Esophagus muscularis mucosa (tissue), 4 donors: ENCODE results near the gene VPS13D. TPM values are rescaled to one million over a fixed set of nuclear protein-coding genes. Genes with fewer than 3 reads are reported as not detected.

Experiments
- DNase-seq: peaks from one replicate; pipeline ENCODE4 v3.0.0-alpha.2; 2017; ENCODE audit errors: extremely low spot score
- H3K27ac ChIP-seq, 4 donors: fragments of 200-600 bp; sonication (generic); replicated peaks in 1 of 4; 1 replicate in 3 of 4; 2 replicates in 1 of 4; pipeline ENCODE4 v1.5.1; 2016 to 2019; ENCODE audit warnings: mild to moderate bottlenecking in 1 of 4
- H3K27me3 ChIP-seq, 4 donors: fragments of 200-600 bp; sonication (generic); one replicate each; pipeline versions ENCODE4 v1.5.1 to v1.6.0; 2016 to 2019
- H3K36me3 ChIP-seq, 4 donors: fragments of 200-600 bp; sonication (generic); one replicate each; pipeline ENCODE4 v1.5.1; 2016 to 2019
- H3K4me1 ChIP-seq, 4 donors: fragments of 200-600 bp; sonication (generic); one replicate each; pipeline ENCODE4 v1.5.1; 2016 to 2019
- H3K4me3 ChIP-seq, 4 donors: fragments of 200-600 bp; sonication (generic); 1 replicate in 2 of 4; 2 replicates in 2 of 4; pipeline ENCODE4 v1.5.1; 2016 to 2019; ENCODE audit warnings: mild to moderate bottlenecking in 4 of 4, moderate library complexity in 1 of 4
- H3K9me3 ChIP-seq, 4 donors: fragments of 200-600 bp; sonication (generic); 1 replicate in 3 of 4; 2 replicates in 1 of 4; pipeline ENCODE4 v1.5.1; 2016 to 2019
- CTCF ChIP-seq, 3 experiments: fragments of 200-600 bp in 2 of 3; fragments of 450-650 bp in 1 of 3; sonication (generic) in 2 of 3; IDR thresholded peaks; one replicate each; pipeline ENCODE4 v1.5.1; 2017 to 2019; ENCODE audit warnings: antibody characterized with exemption in 3 of 3, mild to moderate bottlenecking in 2 of 3, moderate library complexity in 1 of 3
- EP300 ChIP-seq: sonication (generic); formaldehyde crosslinking; IDR thresholded peaks from one replicate; pipeline ENCODE4 v1.6.1; 2017; ENCODE audit warnings: antibody characterized with exemption
- POLR2A ChIP-seq: fragments of 450-650 bp; IDR thresholded peaks from one replicate; pipeline ENCODE4 v1.6.1; 2017; ENCODE audit warnings: antibody characterized with exemption, moderate library complexity, mild to moderate bottlenecking, low read depth
- POLR2AphosphoS5 ChIP-seq, 2 donors: sonication (generic); formaldehyde crosslinking; IDR thresholded peaks; one replicate each; pipeline ENCODE4 v1.6.1; 2017; ENCODE audit warnings: antibody characterized with exemption in 2 of 2
- whole genome bisulfite sequencing: methylation state at CpG from one replicate; pipeline ENCODE4 v1.1.5; 2018; 5-methylcytosine and 5-hydroxymethylcytosine counted together
- intact Hi-C: fragments of 100-400 bp; cut with DNase I; formaldehyde crosslinking; loops from one replicate; pipeline ENCODE4 v1.15.1; 2023
- total RNA-seq, 4 donors: library from RNA; depleted of rRNA; stranded (reverse); fragments of >200 nt; gene quantifications; one replicate each; pipeline versions ENCODE4 v1.1.0 to v1.2.1, GENCODE V29; 2016

Gene VPS13D
- total RNA-seq, 4 donors from 2014 or later: 67.8 to 93.3 (median 85.4) TPM

GRCh38 chr1:12528021-12528852 lies 298.4 kb downstream of the VPS13D start:
- Histone ChIP-seq H3K27ac (peak overlapping the region in 1 of 4 donors; percentile 27), H3K27me3 (no peaks in the 10 kb centered on the region), H3K4me1 (peaks cover 0 to 21% (median 13%) of the 10 kb centered on the region in 4 donors), H3K4me3 (no peak overlapping the region), H3K9me3 (no peaks in the 10 kb centered on the region), H3K36me3 (no peaks in the 10 kb centered on the region)
- TF ChIP-seq POLR2AphosphoS5 (IDR thresholded peaks at IDR 0.05) (peak in 1 of 2 donors; percentile 20), EP300 (no peak), POLR2A (no peak)
- no peak for DNase-seq
- WGBS: 91% methylated on average over 12 of the region's 24 CpGs
- intact Hi-C loops: no loop called here

GRCh38 chr1:12529640-12530174 lies 299.9 kb downstream of the VPS13D start:
- TF ChIP-seq CTCF (IDR thresholded peaks at IDR 0.05): no peak
- no peak for TF ChIP-seq POLR2AphosphoS5 (IDR thresholded peaks at IDR 0.05)
- TF ChIP-seq POLR2A: no peak
- TF ChIP-seq EP300: no peak
- DNase-seq: no peak
- H3K27ac ChIP-seq: no peak overlapping the region
- H3K27me3 ChIP-seq: no peaks in the 10 kb centered on the region
- H3K4me3 ChIP-seq: no peak overlapping the region
- no peaks in the 10 kb centered on the region for H3K9me3 ChIP-seq
- no peaks in the 10 kb centered on the region for H3K36me3 ChIP-seq
- peaks cover 0 to 21% (median 13%) of the 10 kb centered on the region in 4 donors for H3K4me1 ChIP-seq
- WGBS: 100% methylated on average over 3 of the region's 3 CpGs
- intact Hi-C loops: no loop called here

GRCh38 chr1:12530462-12531178 lies 300.8 kb downstream of the VPS13D start:
- Histone ChIP-seq H3K36me3 (no peaks in the 10 kb centered on the region), H3K4me1 (peaks cover 0 to 15% (median 8%) of the 10 kb centered on the region in 4 donors), H3K4me3 (no peak overlapping the region), H3K27me3 (no peaks in the 10 kb centered on the region), H3K27ac (no peak overlapping the region), H3K9me3 (peaks cover 0 to under 1% (median under 1%) of the 10 kb centered on the region in 4 donors)
- TF ChIP-seq POLR2A (no peak), CTCF (IDR thresholded peaks at IDR 0.05) (no peak), EP300 (no peak), POLR2AphosphoS5 (IDR thresholded peaks at IDR 0.05) (no peak)
- DNase-seq: no peak
- WGBS: 91% methylated on average over 11 of the region's 11 CpGs
- intact Hi-C loops: no loop called here

- Histone ChIP-seq H3K4me3 (no peak overlapping the region), H3K27ac (no peak overlapping the region), H3K27me3 (no peaks in the 10 kb centered on the region), H3K4me1 (peaks cover 0 to 12% (median 7%) of the 10 kb centered on the region in 4 donors), H3K9me3 (peaks cover 0 to 5% (median 3%) of the 10 kb centered on the region in 4 donors), H3K36me3 (no peaks in the 10 kb centered on the region)
- DNase-seq: no peak
- TF ChIP-seq EP300 (no peak), CTCF (IDR thresholded peaks at IDR 0.05) (no peak), POLR2A (no peak), POLR2AphosphoS5 (IDR thresholded peaks at IDR 0.05) (no peak)
- intact Hi-C loops: no loop called here
- WGBS: 88% methylated on average over 1 of the region's 1 CpG
These were observed 301.3 kb downstream of the VPS13D start for GRCh38 chr1:12531179-12531499.
